Stimulated activated CD4-positive, alpha-beta T cell treated with anti-CD3 and anti-CD28 coated beads, Interleukin-15, amount 100 ng/mL, for 1 hour (primary cell): Measurements from ENCODE around the gene KRTAP13-2.

Source experiments
- DNase-seq, 2 donors: peaks; one replicate each; pipeline ENCODE4 v3.0.0-alpha.2; 2020; ENCODE audit warnings: low read depth in 1 of 2, low spot score in 1 of 2

KRTAP13-2 gene, protein sequence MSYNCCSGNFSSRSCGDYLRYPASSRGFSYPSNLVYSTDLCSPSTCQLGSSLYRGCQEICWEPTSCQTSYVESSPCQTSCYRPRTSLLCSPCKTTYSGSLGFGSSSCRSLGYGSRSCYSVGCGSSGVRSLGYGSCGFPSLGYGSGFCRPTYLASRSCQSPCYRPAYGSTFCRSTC

DNA sequence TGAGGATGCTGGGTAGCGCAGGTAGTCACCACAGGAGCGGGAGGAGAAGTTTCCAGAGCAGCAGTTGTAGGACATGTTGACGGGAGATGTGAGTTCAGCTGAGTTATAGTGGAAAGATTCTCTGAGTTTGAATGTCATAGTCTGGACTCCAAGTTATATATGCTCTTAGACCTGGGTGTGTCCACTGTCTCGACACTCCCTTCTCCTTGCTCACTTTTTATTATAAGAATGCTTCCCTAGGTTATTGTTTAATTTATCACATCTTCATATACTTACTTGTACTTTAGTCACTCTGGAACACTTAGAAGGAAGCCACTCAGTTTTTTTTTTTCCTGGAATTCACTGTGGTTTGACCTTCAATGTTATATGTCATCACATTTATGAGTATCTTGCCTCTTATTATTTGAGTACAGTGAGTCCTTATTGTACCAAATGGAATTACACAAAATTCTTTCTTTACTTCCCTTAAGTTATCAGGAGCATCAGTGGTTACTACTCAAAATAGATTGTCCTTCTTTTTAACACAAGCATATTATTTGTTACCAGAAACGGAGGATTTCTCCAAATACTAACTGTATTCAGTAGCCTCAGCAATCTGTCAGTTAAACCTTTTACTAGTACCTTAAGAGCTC lies at the start of gene KRTAP13-2:
TSS of gene KRTAP13-2 (minus strand) at position 133 of the 632 bp plus-strand sequence. CDS start at position 75, 58 bp downstream.
- DNase-seq = no peak

DNA sequence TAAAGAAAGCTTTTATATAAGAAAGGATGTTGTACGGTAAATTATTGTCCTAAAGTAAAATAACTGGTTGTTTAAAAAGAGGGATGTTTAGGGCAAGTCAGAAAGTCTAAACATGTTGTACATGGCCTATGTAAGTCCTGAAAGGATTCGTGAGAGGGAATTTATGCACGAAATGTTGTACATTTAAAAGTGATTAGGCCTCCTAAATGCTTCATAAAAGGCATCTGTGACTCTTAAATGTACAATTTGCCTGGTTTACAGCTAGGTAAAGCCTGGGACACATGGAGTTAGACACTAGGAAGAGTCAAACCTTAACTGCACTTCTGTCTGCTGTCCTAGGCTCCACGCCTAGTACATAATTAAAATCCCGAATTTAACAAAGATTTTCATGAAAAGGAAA lies 43.9 kb upstream of the KRTAP13-2 start:
- DNase-seq = no peak

DNA sequence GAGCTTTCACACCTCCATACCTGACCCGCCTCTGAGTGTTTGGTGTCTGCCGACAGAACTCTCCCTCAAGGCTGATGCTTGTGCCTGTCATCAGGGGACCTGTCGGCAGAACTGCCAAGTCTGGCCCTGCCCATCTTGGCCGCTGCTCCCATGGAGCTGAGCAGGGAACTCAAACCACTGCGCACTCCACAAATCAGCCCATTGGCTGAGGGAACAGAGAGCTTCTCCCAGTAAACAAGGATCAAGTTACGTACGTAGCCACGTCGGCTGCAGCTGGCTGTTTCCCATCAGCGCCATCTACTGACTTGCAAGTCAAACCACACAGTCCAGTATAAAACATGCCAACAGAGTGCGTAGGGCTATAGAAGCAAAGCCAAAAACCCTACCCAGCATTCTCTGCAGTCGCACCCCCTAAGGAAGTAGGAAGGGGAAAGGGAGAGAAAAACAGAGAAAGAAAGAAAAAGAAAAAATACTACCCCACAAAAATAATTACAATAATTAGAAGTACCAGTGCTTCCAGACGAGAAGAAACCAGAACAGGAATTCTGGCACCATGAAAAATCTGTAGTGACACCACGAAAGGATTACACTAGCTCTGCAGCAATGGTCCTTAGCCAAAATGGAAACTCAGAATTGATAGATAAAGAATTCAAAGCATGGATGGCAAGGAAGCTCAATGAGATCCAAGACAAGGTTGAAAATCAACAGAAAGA lies 36.9 kb upstream of the KRTAP13-2 start:
- DNase-seq = no peak

DNA sequence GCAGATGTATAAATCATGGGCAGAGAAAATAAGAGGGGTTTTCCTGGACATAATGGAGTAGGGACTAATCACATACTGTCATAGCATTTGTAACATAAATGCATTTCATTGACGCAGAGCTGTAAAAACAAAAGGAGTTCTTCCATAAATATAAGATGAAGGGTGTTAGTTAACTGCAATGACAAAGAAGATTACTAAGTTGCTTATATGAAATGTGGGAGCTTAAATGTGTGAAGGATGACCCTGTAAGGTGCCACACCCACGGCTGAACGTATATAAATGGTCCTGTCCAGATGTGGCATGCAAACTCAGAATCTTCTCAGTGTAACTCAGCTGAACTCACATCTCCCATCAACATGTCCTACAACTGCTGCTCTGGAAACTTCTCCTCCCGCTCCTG lies 23.7 kb upstream of the KRTAP13-2 start, which contains the start of gene KRTAP13-1:
TSS of gene KRTAP13-1 (plus strand) at position 301 of the 400 bp plus-strand sequence. CDS start at position 357, 56 bp downstream.
- DNase-seq = no peak

DNA sequence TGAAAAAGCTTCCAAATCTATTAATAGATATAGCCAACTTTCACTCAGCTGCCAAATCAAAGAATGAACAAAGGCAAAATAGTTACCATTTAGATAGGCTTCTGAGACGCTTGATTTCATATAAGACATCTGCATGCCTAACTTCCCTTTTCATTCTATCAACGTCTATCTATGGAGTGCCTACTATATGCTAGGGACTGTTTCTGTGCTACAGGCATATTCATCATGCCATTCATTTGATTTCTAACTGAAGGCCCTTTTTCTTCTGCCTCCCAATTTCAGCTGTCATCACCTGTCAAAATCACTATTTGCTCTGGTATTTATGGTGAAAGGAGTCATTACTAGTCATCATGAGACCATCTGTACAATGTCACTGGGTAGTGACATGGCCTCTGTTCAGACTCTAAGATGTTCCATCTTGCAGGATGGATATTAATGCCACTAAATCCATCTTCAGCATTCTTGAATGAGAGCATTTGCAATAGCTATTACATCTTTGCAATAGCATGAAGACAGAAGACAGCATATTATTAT lies 19.5 kb upstream of the KRTAP13-2 start:
- no peak for DNase-seq

DNA sequence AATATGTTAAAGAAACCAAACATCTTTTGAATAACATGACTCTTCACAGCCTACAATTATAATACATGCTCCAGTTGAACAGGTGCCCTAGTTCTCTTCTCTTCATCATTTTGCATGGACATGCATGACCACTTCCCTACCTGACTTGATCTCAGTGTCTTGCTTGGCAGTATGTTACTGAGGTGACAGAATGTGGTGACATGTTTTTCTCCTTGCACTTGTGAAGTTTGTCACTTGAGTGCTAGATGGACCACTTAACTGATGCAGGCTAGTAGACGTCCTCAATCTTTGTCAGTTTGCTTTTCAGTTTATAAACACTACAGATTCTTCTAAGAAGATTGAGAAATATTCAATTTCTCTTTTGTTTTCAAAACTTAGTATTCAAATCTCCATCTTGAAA lies 10.1 kb upstream of the KRTAP13-2 start:
- no peak for DNase-seq

DNA sequence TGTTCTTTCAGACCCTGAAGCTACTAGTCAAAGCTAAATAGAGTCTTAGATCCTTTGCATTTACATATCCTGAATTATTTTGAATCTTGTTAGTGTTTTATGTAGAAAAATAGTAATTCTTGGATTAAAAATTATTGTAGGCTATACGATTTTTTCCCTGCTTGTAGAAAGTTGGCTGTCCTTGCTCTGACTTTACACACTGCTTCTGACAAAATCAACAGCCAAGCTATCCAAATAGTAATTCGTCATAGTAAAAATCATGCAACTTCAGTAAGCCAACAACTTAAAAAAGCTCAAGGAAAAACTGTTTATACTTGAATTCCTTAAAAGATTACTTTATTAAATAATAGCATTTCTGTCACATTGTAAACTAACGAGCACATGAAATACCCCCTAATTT lies 16.2 kb downstream of the KRTAP13-2 start:
- no peak for DNase-seq

DNA sequence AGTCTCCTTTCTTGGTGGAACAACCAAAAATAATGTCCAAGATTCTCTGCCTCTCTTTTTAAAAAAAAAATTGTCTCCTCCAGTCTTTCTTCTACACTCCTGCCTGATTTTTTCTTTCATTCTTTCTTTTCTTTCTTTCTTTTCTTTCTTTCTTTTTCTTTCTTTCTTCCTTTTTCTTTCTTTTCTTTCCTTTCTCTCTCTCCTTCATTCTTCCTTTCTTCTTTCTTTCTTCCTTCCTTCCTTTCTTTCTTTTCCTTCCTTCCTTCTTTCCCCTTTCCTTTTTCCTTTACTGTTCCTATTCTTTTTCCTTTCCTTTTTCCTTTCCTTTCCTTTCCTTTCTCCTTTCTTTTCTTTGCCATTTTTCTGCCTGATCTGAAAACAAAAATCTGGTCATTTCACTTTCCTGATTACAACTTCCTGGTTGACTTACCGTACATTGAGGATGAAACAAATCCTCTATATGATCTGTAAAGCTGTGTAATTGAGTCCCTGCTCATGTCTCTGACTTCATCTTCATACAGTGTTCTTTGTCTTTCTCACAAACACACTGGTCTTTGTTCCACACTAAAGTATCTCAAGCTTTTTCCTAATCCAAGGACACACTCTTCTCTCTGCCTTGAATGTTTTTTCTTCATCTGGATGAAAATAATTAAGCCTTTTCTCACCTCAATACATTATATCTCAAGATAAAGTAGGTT lies 17.6 kb downstream of the KRTAP13-2 start:
- DNase-seq = no peak

DNA sequence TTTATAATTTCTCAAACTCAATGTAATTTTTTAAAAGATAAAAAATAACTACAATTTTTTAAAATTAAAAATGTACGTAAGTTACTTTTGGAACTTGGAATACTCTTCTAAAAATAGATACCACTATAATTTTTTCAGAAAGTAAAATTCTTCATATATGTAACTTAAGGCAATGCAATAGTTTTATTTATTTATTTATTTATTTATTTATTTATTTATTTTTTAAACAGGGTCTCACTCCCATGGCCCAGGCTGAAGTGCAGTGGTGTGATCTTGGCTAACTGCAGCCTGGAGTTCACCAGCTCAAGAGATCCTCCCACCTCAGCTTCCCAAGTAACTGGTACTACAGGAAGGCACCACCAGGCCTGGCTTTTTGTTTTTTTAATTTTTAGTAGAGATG lies 20.5 kb downstream of the KRTAP13-2 start:
- DNase-seq = no peak

DNA sequence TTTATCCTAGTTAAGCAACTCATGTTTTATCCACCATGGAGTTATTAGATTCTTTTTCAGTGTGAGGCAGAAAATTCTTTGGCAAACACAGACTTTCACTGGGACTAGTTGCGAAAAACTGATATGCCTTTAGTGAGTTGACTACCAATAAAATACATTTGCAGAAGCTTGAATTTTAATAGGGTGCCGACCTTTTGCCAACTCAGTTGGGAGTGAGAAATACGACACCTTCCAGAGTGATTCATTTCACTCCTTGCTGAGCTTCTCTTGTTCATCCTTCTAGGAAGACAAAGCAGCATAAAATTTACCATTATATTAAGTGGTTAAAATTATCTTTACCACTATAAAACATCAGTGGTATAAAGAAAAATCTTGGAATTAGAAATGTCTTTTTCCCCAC lies 22.5 kb downstream of the KRTAP13-2 start:
- no peak for DNase-seq

DNA sequence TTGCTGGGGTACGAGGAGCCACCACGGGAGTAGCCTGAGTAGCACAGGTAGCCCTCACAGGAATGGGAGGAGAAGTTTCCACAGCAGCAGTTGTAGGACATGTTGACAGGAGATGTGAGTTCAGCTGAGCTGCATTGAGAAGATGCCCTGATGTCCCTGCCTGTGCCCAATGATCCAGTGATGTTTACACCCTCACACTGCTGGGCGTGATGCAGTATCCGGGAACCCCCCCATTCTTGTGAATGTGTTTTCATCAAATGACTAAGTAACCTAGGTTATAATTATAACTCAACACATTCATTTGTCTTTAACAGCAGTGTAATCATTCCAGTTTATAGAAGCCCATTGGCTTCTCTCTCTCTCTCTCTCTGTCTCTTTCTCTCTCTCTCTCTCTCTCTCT lies 23.6 kb downstream of the KRTAP13-2 start, which contains the start of gene KRTAP23-1:
TSS of gene KRTAP23-1 (minus strand) at position 101 of the 400 bp plus-strand sequence. CDS start at position 101, 0 bp downstream.
- no peak for DNase-seq

DNA sequence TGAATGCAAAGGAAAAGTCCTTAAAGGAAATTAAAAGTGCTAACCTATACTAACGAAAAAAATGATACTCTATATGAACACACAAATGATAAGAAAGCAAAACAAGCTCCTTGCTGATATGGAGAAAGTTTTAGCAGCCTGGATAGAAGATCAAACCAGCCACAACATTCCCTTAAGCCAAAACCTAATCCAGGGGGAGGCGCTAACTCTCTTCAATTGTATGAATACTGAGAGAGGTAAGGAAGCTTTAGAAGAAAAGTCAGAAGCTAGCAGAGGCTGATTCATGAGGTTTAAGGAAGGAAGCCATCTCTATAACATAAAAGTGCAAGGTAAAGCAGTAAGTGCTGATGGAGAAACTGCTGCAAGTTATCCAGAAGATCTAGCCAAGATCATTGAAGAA lies 27.1 kb downstream of the KRTAP13-2 start:
- no peak for DNase-seq

DNA sequence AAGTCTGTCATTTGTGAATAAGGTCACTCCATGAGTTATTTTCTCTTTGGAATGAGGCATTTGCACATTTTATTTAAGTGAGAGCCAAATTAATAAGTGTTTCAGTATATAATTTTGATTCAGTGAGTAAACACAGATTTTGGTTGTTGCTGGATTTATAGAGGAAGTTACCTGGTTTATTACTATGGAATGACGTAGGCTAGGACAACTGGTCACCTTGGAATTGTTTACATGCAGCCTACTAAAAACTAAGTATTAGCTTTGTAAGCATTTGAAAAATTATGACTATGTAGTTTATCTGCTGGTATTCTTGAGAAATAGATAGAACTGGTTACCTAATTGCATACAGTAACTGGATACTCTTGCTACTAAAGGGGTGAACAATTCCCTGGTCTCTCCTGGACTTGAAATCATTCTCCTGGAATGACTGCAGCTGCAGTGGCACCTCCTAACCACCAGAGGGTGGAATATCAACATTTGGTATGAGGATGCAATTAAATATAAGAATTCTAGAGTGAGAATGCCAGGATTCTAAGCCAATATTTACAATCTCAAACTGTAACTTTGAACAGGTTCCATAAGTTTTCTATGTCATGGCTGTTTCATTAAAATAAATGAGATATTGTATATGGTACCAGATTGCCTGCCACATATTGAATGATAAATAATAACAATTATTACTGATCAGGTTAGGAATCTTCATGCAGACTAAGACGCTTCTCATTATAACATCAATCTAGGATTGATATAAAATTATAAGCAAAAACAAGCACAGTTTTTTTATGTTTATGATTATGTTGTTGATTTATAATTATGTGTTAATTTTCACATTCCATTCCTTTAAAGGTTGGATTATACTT lies 31.1 kb downstream of the KRTAP13-2 start:
- no peak for DNase-seq

DNA sequence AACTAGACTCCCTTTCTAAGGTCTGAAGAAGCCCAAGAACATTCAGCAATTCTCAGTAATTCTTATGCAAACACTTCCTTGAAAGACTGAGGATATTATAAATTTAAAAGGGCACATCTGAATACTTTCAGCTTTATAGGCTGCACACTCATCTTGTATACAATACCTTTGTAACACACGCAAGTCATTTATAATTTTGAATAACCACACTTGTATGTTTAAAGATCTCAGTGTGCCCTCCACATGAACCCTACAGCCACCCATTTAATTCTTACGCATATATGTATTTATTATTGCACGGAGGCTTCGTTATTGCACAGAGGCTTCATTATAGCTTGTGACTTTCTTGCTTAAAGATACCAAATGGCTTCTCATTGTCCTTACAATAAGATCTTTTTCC lies 33.4 kb downstream of the KRTAP13-2 start:
- no peak for DNase-seq

DNA sequence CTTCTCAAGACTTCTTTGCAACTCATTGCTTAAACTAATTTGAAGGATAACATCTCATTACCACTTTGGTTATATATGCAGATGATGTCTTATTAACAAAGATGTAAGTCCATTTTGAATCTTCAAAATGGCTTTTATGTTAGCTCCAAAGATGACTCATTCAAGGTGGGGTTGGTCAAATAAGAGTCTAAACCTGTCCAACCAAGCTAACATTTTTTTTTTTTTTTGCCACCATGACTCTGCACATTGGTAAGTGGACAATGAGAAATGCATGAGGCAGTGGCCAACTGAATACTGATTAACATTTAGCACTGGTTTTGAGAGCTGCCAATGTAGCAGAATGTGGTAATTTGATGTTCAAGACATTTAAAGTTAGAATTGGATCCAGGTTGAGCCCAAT lies 34.3 kb downstream of the KRTAP13-2 start:
- no peak for DNase-seq

DNA sequence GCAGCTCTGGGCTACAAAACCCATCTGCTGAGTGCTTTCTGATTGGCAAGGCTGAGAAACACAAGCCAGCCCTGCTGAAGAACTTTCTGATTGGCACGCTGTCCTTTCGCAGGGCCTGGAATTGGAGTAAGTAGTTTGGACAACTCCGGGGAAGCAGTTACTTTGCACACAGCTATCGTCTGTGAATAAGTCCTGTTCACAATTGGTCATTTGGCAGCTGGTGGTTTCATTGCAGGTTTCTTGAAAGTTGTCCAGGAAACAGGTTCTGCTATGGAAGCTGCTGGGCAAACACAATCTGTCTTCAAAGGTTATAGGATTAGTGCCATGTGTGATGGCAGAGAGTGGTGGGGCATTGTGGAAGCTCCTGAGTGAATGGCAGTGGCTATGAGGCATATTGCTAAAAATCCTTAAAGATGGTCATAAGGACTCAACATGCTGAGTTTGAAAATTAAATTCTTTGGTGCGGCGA lies 34.8 kb downstream of the KRTAP13-2 start, which contains the start of gene KRTAP27-1:
TSS of gene KRTAP27-1 (minus strand) at position 419 of the 469 bp plus-strand sequence. CDS start at position 393, 26 bp downstream.
- DNase-seq = no peak

DNA sequence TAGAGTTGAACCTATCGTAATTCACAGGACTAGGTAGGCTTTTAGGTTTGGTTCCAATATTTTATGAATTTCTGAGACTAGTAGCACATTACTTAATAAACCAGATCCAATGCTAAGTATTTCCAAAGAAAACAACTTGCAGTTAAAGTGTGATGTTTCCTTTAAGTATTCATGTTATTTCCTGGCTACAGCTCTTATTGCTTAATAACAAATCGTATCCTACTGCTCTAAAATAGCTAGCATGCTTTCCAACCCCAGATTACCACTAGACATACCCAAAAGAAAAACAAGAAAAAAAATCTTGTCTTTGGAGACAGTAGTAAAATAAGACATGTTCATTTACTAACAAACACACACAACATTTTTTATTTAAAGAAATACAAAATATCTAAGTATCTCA lies 35.5 kb downstream of the KRTAP13-2 start:
- no peak for DNase-seq

DNA sequence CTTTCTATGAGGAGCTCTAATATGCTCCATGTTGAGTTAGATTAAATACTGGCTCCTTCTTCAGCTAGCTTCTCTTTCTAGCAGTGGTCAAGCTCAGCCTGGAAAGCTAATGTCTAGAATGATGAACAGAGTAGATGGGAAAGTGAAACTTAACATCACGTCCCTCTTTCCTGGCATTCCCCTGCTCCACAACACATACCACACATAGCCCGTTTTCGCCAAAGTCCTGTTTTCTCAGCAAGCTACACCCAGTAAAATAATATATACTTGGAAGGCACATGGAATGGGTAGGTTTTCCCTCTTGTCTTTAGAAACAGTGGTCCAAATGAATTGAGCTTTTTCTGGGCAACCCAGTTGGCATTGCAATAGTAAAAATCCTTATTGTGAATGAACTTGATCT lies 38.3 kb downstream of the KRTAP13-2 start:
- no peak for DNase-seq

DNA sequence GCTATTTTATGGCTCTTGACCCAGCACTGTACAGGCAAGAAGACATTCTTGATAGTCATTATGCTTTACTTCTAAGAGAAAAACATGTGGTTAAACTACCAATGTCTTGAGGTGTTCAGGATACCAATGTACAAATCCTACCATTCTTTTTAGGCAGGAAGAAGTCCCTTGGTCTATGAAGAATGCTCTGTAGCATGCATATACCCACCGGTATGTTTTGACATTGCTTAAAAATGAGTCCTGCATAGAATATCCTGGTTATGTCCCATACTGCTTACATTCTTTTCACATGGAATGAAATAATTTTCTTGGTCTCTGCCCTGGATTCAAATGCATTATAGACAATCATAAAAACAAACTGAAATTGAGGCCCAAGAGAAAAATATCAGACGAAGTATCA lies 39.4 kb downstream of the KRTAP13-2 start:
- no peak for DNase-seq

DNA sequence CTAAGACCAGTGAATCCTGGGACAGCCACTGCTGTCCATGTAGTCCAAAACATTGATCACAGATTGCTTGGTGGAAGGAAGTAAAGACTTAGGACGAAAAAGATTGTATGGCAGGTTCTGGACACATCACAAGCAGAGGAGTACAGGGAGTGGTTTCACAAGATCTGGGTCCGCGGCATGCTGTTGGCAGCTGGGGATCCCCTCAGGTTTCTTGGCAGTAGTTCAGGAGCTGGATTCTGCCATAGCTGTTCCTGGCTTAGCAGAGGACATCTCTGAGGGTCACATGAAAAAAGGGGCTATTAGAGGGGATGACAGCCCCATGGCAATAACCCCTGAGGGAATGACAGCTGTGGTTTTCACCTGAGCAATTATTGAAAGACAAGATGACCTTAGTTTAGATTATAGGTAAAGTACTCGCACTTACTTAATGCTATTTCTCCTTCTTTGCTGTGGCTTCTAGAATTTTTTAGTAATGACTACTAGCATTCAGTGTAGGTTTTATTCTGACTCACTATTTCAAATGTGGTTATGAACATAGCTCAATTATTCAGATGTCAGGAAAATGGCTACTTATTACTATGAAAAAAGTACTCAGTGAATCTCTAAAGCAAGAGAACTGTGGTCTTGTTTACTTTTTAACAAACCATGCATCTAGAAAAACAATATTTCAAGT lies 42.7 kb downstream of the KRTAP13-2 start:
- DNase-seq = no peak
